HT1080 (cell line): ENCODE measurements around the gene CDK8. TPM values are rescaled to one million over a fixed set of nuclear protein-coding genes. Genes with fewer than 3 reads are reported as not detected.

ENCODE experiments used
- DNase-seq: peaks from one replicate; pipeline ENCODE4 v3.0.0-alpha.2; 2015; ENCODE audit warnings: low read depth
- total RNA-seq: library from RNA; depleted of rRNA; stranded (reverse); fragments of >200 nt; shearing (Covaris generic); gene quantifications from 2 replicates; pipeline ENCODE4 v1.2.3, GENCODE V29; 2014

Gene CDK8
- total RNA-seq, 1 experiment from 2014 or later = 22.8 TPM

DNA sequence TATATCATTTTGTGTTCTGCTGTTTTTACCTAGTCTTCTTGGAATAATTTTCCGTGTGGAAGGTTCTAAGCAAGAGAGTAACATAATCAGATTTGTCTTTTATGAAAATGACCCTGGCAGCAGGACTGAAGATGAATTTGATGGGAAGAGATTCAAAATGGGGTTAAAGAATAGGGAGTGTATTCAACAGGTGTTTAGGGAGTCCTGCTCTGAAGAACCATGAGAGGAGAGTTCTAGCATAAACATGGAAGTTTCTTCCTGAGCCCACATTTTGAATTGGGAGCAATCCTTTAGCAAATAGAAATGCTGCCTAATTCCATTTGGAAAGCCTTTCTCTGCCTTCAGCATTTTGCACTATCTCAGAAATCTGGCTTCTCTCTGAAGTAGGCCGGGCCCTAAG is 127.0 kb downstream of the CDK8 start:
- no peak for DNase-seq

GRCh38 chr13:26382366-26382765 is 128.4 kb downstream of the CDK8 start:
- no peak for DNase-seq

GRCh38 chr13:26382835-26383234 is 128.9 kb downstream of the CDK8 start:
- DNase-seq = no peak

- DNase-seq = no peak
Measured at GRCh38 chr13:26384587-26384986, 130.7 kb downstream of the CDK8 start.

DNA sequence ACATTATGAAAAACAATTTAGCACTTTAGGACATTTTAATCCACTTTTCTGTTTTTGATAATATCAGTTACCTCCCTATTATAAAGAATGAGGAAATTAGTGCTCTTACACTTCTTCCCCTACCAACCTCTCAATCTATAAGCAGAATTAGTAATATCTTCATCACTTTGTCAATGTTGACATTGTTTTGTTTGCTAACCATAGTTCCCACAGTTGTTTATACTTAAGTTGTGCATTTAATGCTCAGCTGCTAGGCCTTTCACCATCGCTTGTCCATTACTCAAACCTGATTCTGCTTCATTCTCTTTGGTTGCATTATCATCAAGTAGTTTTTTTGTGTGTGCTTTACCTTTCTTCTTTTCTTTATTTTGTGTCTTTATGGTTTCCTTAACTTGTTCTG is 132.1 kb downstream of the CDK8 start:
- no peak for DNase-seq

GRCh38 chr13:26390203-26390602 is 136.3 kb downstream of the CDK8 start:
- DNase-seq = no peak

- DNase-seq = no peak
Measured at GRCh38 chr13:26400545-26400944, 146.6 kb downstream of the CDK8 start.

- DNase-seq = no peak
Measured at GRCh38 chr13:26401069-26401468, 147.1 kb downstream of the CDK8 start.

DNA sequence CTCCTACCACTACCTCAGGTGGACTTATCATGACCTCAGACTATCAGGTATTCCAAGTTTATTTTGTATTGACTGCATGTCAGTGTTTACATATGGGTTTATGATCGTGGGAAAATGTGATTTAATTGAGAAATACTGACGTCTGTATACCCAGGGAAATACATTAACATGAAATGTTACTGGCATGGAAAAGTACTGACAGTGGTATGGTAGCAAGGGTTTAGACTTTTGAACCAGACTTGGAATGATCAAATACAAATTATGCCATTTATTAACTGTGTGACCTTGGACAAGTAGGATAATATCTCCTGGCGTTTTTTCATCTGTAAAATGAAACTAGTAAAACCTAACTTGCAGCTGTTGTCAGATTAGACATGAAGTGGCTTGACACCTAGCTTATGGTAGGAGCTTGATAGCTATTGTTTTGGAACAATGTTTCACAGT is 147.7 kb downstream of the CDK8 start:
- no peak for DNase-seq

DNA sequence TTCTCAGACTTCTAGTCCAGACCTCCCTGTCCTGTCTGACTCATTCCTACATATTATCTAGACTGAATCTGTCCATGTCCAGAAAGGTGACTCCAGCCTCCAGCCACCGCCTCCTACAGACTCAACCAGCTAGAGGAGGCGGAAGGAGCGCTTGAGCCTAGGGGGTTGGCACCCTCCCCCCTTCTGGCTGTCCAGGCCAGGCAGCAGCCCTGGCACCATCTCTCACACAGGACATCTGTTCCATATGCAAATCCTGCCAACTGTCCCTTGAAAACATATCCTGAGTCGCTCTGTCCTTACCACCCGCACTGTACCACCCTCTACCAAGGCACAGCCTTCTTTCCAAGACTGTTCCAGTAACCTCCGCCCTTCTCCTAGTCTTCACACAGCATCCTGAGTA is 152.9 kb downstream of the CDK8 start:
- no peak for DNase-seq

- DNase-seq = no peak
Measured at GRCh38 chr13:26411206-26411605, 157.3 kb downstream of the CDK8 start.

DNA sequence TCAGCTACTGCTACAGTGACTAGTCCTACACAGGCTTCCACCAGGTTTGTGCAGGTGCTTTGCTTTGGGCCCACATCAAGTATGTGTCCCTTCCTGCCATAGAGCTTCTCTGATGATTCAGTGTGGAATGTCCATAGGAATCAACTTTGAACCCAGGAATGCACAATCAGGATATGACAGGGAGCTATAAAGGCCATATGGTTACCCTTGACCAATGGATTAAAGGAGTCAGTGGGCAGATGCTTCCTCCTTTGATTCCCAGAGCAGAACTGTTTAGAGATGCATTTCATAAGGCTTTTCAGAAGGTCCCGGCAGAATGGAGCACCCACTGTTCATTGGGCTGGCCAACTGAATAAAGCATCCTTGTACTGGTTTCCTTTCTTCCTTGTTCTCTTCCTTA is 158.3 kb downstream of the CDK8 start:
- peak; percentile 16 for DNase-seq

DNA sequence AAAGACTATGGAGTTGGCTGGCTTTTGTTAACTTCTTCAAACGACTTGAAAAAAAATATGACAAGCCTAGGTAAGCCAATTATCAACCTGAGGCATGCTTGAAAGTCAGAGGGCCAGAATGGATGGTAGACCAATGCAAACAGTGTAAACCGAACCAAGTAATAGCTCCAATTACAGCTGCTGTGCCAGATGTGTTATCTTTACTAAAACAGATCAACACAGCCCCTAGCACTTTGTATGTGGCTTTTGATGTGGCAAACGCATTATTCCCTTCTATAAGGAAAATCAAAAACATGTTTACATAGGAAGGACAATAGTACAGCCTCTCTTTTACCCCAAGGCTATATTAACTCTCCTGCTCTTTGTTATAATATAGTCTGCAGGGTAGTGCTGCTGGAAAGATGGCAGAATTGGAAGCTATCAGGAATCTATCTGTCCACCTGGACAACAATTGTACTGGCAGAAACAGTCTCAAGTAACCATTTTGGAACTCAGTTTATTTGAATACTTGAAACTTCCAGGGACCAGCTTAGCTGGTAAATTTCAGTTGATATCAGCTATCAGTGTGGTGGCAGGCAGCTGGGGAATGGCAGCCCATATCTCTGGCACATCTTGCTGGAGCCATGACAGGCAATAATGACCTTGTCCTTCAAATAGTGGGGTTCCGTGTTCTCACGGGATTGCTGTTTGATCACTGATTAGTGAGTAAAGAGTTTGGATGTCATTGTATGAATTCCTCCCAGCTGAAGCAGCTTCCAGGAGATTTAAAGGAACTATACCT is 159.2 kb downstream of the CDK8 start:
- DNase-seq = no peak

GRCh38 chr13:26420282-26420960 is 166.5 kb downstream of the CDK8 start:
- DNase-seq = no peak

GRCh38 chr13:26422036-26422435 is 168.1 kb downstream of the CDK8 start:
- DNase-seq = no peak

- no peak for DNase-seq
Measured at GRCh38 chr13:26423629-26424028, 169.7 kb downstream of the CDK8 start.

DNA sequence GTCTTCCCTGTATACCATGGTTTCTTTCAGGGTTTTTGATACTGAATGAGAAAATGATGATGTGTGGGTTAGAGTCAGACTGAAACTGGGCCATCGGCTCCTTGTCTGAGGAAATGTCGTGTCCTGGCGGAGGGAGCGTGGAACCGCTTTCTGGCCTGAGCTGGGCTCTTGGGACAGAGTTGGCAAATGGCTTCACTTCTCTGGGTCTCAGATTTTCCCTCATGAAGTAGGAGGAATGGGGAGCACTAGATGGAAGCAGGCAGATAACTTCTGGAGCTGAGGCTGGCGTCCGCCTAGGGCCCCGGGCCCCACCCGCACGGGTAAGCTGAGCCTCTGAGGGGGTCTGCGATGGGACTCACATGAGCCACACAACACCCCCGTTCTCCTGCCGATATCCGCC is 170.3 kb downstream of the CDK8 start:
- no peak for DNase-seq

DNA sequence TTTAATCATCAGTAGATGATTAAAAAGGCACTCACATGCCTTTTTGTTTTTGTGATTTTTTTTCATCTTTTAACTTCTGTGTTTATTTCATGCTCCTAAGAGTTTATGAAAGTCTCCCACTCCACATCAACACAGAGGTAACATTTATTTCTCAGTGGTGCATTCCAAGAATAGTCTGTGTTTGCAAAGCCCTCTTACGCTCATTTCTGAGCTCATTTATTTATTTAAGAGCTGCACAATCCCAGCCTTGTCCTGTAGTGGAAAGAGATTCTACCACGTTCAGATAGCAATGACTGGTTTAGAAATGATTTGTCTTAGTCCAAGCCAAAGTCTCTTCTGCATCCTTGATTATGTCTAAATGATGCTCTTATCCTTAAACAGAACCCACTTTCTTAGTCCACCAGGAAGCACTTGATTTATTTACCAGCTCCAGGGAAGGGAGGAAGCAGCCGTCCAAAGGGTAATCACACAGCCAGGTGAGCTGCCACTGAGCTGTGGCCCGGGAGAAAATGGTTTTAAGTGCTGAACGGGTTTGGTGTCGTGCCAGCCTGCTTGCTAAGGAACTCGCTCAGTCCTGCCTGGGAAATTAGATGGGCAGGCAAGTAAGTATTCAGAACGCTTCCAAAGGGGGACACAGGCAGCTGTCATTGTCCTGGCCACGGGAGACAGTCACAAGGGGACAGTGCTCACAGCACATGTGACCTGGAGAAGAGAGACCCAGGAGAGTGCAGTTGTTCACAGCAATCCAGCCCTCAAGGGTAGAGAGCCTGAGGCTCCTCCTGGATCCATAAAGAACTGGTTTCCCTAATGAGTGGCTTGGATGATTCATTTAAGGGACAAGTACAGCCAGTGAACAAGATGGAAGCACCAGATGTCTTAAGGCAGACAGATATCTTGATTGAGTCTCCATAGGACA is 171.8 kb downstream of the CDK8 start:
- no peak for DNase-seq

- DNase-seq = no peak
Measured at GRCh38 chr13:26433776-26434175, 179.8 kb downstream of the CDK8 start.

DNA sequence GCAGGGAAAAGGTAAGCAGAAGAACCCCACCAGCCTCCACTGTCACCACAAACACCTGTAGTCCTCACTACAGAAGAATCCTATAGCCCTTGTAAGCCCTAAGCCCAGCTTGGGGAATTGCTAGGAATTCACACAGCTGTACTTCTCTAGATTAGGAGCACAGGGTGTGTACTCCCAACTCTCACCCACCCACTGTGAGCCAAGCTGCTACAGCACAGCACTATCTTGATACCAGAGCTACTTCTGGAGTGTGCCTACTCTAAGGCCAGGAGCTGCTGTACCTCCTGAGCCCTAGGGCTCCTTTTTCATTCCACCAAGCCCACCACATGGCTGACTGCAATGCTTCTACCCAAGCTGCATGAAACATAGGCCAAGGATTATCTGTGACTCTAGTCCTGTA is 181.2 kb downstream of the CDK8 start:
- no peak for DNase-seq

DNA sequence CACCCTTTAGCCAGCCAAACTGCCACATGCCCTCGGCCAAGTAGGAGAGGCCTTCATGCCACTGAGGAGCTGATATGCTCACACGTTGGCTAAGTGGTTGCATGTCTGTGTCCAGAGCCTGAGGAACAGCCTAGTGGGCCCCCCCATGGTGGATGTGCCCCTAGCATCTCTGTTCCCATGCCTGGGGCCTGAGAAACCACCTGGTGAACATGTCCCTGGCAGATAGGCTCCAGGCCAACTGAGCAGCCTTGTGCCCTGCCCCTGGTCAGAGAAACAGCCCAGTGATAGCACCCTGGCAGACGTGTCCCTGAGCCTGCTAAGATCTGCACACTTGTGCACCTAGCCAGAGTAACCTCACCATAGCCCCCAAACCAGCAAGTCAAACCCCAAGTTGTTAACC is 181.7 kb downstream of the CDK8 start:
- no peak for DNase-seq

- no peak for DNase-seq
Measured at GRCh38 chr13:26436914-26437313, 183.0 kb downstream of the CDK8 start.
